AG09319 (cell line): ENCODE measurements around the gene PIP5K1B.

ENCODE experiments used
- DNase-seq: peaks from one replicate; pipeline ENCODE4 v3.0.0-alpha.2; 2010; ENCODE audit warnings: low read depth; ENCODE audit errors: extremely low read depth
- CTCF ChIP-seq: IDR thresholded peaks from 2 replicates; pipeline ENCODE4 v1.5.1; 2011; ENCODE audit warnings: low read depth, mild to moderate bottlenecking, inconsistent platforms, low read length, moderate library complexity

The PIP5K1B gene

GRCh38 chr9:68995776-68996175 lies 290.7 kb downstream of the PIP5K1B start:
- no peak for TF ChIP-seq CTCF
- DNase-seq = no peak

- no peak for DNase-seq
- no peak for TF ChIP-seq CTCF
These were observed 291.4 kb downstream of the PIP5K1B start for GRCh38 chr9:68996462-68996861.

- TF ChIP-seq CTCF = no peak
- DNase-seq = no peak
These were observed 292.6 kb downstream of the PIP5K1B start for GRCh38 chr9:68997666-68998065.

GRCh38 chr9:68998385-68998784 lies 293.3 kb downstream of the PIP5K1B start:
- TF ChIP-seq CTCF = no peak
- DNase-seq = no peak

- no peak for DNase-seq
- TF ChIP-seq CTCF = no peak
These were observed 293.8 kb downstream of the PIP5K1B start for GRCh38 chr9:68998812-68999211.

- peak; percentile 87 for TF ChIP-seq CTCF
- peak; percentile 27 for DNase-seq
These were observed 294.5 kb downstream of the PIP5K1B start for GRCh38 chr9:68999393-69000105.

- no peak for TF ChIP-seq CTCF
- no peak for DNase-seq
These were observed 296.9 kb downstream of the PIP5K1B start for GRCh38 chr9:69001921-69002320.
